Kasumi-1 (cell line): Measurements from ENCODE around the gene KLHL7.
A peak's percentile ranks its signal among the peaks of the same experiment; 100 is the strongest.

Source experiments
- DNase-seq, 2 experiments: peaks; one replicate each; lab custom pipeline; 2025; lab: John Stamatoyannopoulos, UW

The KLHL7 gene, protein sequence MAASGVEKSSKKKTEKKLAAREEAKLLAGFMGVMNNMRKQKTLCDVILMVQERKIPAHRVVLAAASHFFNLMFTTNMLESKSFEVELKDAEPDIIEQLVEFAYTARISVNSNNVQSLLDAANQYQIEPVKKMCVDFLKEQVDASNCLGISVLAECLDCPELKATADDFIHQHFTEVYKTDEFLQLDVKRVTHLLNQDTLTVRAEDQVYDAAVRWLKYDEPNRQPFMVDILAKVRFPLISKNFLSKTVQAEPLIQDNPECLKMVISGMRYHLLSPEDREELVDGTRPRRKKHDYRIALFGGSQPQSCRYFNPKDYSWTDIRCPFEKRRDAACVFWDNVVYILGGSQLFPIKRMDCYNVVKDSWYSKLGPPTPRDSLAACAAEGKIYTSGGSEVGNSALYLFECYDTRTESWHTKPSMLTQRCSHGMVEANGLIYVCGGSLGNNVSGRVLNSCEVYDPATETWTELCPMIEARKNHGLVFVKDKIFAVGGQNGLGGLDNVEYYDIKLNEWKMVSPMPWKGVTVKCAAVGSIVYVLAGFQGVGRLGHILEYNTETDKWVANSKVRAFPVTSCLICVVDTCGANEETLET

DNA sequence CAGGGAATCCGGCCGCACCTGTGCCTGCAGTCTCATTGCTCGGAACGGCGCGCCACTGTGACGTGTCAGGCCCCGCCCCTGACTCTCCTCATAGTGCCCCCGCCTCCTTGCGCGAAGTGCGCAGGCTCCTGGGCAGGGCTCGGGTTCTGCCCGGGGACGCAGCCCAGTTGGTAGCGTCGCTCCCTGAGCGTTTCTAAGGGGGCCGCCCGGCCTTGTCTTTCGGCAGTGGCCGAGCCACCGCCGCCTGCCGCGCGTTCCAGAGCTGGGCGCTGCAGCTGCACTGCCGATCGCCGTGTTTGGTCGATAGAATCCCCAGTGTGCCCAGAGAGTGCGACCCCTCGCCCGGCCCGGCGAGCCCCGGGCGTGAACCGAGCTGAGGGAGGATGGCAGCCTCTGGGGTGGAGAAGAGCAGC, at the start of gene KLHL7:
KLHL7 (plus strand) TSS at position 142 of the 413 bp plus-strand sequence; CDS start at position 384, 242 bp downstream.
- peak; percentile 97 to 98 for DNase-seq

DNA sequence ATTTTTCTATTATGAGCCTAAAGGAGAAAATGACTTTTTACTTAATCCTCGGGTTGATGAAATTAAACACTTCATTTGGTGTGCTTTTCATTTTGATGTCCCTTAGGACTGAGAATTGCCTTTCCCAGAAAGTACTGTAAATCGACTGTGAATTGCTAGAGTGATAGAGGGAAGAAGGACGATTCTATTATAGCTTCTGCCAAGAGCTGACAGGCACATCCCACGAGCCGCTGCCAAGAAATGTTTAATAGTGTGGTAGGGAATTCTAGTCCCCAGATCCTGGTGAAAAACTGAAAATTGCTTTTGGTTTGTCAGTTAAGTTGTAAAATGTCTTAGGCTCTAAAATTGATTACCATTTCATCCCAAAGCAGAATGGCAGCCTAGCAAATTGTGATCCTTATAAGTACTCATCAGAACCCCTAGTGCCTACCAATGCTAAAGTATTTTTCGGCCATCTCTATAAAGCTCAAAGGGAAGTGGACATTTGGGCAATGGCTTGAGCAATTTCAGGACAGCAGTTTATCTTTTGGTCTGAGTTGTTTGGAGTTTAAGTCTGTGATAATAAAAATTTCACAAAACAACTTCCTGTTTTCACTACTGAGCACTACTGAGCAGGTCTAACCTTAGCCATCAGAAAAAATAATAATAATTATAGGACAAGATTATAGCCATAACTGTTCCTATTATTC, 47.0 kb upstream of the KLHL7 start:
- DNase-seq = no peak

DNA sequence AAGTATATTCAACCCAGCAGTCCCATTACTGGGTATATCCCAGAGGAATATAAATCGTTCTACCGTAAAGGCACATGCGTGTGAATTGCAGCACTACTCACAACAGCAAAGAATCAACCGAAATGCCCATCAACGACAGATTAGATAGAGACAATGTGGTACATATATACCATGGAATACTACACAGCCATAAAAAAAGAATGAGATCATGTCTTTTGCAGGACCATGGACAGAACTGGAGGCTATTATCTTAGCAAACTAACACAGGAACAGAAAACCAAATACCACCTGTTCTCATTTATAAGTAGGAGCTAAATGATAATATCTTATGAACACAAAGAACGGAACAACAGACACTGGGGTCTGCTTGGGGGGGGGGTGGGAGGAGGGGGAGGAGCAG, 44.3 kb upstream of the KLHL7 start:
- no peak for DNase-seq

DNA sequence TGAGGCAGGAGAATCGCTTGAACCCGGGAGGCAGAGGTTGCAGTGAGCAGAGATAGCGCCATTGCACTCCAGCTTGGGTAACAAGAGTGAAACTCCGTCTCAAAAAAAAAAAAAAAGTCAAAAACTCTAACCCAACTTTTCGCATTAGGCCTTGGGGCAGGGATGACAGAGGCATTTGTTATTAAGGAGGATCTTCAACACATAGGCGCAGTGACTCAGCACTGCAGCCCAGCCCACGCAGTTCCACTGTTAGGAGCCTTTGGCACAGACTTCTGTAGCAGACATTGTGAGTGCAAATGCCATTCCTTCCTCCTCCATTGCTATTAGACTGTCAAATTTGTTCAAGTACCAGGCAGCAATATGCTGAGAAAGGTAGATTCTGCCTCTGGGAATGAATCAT, 43.1 kb upstream of the KLHL7 start:
- DNase-seq = no peak

DNA sequence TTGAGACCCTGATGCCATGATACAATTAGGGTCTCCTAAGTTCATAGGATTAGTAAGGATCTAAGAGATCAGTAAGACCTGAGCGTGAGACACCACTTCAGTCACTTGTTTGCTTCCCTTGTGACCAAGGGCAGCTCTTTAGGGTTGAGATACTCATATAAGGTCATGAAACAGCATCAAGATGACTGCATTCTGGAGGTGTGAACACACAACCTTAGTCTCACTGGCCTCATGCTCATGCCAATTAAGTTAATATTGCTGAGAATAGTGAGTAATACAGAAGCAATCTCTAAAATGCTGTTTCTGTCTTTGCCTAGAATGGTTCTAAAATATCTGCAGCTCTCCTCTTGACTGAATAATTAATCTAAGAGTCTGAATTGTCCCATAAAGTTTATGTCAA, 39.6 kb upstream of the KLHL7 start:
- DNase-seq = no peak

DNA sequence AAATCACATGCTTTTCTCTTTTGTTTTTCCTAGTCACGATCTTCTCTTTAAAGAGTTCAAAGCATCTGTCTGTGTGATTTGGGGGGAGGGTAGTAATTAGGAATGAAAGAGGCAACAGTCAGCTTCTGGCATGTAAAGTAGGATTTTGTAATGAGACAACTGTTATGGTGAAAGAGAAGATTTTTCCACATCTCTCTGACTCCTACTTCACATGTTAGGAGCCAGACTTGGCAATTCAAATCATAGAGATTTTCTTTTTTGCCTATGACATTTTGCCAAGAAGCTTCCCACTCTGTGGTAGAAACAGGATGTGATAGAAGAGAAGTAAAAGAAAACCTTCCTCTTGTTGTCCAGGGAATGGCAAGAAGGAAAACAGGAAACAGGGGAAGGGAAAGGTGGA, 38.3 kb upstream of the KLHL7 start:
- DNase-seq = no peak

DNA sequence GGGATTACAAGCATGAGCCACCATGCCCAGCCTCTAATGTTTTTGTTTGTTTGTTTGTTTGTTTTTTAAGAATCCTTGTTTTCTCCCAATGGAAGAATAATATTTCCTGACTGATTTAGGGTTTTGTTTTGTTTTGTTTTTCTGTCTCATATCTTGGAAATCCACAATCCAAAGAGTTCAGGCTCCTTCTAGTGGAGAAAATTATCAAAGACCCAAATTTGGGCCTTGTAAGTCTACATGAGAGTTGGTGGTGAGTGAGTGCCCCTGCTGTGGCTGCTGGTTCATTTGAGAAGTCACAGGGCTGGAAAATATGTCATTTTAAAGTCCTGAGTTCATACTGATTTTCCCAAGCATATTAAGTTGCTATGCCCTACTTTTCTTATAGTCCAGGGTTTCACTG, 33.5 kb upstream of the KLHL7 start:
- DNase-seq = peak; percentile 44 to 48

DNA sequence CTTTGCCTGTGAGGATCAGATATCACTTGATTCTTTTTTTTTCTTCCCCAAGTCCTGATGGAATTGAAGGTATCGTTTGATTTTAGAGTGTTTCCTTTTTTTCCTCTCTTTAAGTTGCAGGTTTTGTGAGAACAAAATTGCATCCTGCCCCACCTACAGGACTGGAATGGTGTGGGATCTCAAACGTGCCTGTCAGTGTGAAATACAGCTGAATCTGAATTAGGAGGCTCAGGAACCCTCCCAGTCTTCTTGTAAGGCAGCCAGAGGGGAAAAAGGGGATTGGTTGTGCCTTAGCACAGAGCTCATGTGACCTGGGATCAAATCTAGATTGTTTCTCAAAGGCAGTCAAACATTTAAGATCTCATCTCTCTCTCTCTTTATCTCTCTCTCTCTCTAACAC, 32.7 kb upstream of the KLHL7 start:
- DNase-seq = no peak

DNA sequence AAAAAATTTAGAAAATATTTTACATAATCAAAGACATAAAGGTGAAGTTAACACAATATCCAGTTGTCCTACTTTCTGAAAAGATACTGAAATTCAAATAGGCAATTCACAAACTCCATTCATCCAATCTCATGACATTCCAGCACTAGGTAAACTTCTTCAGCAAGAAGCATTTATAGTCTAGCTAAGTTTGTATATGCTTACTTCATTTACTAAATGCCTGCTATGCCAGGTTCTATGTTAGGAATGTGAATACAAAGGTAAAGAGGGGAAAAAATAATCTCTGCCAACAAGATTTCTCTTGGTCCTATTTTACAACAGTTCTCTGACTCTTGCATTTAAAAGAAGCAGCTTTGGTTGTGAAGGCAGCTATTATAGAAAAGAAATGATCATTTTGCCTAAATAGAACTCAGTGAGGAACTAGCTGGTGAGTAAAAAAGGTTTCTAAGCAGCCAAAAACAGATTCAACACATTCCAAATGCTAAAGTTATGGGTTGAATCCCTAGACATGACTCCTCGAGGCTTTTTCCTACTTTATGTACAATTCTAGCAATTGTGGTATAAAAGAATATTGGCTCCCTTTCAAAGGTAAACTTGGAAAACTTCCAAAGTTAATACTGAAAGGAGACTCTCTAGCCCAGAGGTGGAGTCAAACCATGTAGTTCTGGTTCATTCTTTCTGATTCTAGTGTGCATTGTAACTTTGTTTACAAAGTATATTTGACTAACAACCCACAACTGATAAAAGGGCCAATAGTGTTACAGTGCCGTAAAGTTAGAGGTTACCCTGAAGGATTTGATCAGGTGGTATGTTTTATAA, 30.9 kb upstream of the KLHL7 start:
- no peak for DNase-seq

DNA sequence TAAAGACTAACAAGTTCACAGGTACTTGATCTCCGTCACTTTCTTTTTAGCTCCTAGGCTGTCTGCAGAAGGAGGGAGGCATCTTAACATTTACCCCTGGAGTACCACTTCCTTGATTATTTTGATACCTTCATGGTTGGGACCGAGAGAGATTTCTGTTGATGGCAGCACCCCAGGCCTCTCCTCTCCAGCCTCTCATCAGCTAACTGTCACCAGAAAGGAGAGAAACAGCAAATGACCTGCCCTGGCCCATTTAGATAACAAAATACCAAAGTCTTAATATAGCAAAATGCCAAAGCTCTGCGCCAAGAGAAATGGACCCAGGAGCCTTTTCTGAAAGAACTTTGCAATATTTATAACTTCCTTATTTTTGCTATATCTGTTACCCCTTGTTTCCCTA, 30.0 kb upstream of the KLHL7 start:
- DNase-seq = peak; percentile 20 to 30

DNA sequence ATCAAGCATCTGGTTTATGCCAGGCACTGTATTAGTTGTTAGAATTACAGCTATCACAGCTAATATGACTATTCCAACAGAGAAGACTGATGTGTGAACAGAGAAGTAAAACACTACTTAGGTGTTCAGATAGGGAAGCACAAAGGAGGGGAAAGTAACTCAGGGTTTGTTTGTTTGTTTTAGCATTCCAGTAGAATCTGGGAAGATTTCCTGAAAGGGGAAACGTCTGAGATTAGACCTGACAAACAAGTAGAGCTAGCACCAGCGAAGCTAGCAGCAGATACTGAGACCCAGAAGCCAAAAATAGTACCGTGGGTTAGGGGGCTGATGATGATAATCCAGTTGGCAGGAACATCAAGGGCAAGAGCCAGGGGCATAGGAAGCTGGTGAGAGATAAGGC, 28.8 kb upstream of the KLHL7 start:
- DNase-seq = no peak

DNA sequence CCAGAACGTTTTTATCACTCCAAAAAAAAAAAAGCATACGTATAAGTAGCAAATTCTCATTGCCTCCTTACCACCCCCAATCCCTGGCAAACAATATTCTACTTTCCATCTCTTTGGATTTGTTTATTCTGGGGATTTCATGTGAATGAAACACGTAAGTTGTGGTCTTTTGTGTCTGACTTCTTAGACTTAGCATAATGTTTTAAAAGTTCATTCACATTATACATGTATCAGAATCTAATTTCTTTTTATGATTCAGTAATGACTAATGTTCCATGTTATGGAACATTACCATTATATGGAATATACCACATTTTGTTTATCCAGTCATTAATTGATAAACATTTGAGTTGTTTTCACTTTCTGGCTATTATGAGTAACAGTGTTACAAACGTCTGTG, 12.5 kb upstream of the KLHL7 start:
- DNase-seq = no peak

DNA sequence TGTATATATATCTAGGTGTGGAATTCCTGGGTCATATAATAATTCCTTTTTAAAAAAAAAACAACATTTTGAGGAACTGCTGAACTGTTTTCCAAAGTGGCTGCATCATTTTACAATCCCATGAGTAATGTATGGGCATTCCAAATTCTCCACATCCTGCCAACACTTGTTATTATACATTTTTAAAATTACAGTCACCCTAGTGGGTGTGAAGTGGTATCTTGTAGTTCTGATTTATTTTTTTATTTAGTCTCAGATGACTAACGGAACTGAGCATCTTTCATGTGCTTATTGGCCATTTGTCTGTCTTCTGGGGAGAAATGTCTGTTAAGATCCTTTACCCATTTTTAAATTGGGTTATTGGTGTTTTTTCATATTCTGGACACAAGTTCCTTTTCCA, 12.0 kb upstream of the KLHL7 start:
- DNase-seq = no peak

DNA sequence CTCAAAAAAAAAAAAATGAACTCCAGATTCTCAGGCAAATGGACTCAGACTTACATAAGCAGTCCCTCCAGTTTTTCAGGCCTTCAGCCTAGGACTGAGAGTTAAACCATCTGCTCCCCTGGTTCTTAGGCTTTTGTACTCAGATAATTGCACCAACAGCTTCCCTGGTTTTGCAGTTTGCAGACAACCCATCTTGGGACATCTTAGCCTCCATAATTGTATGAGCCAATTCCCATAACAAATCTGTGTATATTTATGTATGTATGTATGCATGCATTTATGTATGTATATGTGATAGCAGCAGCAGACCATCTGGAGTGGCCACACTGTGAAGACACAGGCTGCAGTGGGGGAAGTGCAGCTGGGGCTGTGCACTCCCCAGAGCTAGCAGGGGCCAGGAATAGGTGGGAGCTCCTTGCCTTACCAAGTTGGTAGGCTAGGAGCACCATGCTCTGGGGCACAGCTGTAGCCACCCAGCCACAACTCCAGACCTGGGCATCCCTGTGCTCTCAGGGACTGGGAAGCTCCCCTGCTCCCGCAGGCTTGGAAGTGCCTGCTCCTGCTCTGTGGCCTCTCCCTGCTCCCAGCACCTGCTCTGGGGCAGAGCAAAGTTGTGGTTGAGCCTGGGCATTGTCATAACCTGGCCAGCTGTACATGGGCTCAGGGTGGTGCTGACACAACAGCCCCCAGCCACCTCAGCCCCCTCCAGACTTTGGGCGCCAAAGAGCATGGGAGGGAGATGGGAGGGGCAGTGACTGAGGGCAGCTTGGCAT, 8.9 kb upstream of the KLHL7 start:
- no peak for DNase-seq

DNA sequence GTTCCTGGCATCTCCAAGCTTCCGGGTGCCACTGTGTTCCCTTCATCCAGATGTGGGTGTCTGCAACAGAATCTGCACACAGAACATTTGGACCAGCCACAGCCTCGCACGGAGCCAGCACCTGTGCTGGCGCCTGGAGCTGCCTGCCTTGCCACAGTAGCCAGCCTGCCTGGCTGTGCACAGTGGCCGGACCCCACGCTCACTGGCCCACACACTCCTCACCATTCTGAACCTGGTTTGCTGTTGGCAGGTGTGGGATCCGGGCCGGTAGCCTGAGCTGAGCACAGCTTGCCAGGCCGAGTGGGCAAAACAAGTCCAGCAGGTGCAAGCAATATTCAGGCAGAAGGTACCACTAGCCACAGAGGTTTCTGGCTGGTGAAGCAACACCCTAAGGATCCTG, 7.6 kb upstream of the KLHL7 start:
- DNase-seq = no peak

DNA sequence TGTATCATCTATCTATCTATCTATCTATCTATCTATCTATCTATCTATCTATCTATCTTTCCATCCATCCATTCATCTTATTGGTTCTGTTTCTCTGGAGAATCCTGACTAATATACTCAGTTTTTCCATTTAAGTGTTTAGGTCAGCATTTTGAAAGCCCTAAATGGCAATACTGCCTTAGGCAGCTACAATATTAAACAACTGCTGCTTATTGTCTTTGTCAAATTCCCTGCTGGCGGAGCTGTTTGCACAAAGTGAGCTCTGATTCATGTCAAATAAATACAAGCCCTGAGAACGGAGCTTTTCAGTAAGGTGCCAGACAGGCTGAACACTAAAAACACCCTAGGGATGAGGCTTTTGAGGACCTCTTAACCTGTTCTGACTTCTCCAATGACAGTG, 7.1 kb upstream of the KLHL7 start:
- DNase-seq = no peak

DNA sequence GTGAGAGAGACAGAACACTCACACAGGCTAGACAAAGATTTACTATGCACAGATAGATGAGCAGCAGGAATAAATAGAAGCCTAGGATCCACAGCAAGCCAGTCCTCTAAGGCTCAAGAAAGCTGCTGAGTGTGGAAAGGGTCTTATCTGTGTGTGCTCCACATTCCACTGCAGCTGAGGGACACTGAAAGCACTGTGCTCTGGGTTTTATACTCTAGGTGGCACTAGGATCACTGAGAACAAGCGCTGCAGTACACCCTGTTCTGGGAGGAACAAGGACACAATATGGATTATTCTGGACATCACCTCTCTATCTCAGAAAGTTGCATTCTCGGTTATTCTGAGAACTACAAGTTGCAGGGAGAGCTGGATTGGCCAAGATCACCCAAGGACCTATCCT, 4.9 kb upstream of the KLHL7 start:
- peak; percentile 41 to 43 for DNase-seq

DNA sequence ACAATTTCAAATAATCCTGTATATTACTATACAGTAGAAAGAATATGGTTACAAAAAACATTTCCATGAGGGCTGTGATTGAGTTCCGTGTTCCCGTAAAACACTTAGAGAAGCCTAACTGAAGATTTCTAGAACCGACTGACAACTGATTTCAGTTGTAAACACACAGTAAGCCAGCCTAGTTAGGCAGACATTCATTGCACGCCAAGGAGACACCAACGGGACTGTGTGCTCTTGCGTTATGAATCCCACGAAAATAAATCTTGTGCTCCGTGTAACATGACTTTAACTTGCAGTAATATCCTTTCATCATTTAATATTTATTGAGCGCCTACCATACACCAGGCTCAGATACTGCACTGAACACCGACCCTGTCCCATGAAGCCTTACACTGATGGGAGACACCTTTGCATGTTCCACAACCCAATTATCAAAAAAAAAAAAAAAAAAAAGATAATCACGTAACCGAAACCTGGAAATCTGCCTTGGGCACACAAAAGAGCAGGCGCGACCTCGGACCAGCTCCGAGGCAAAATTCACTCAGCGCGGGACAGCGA, 420 bp upstream of the KLHL7 start:
- DNase-seq = peak; percentile 46 to 56

DNA sequence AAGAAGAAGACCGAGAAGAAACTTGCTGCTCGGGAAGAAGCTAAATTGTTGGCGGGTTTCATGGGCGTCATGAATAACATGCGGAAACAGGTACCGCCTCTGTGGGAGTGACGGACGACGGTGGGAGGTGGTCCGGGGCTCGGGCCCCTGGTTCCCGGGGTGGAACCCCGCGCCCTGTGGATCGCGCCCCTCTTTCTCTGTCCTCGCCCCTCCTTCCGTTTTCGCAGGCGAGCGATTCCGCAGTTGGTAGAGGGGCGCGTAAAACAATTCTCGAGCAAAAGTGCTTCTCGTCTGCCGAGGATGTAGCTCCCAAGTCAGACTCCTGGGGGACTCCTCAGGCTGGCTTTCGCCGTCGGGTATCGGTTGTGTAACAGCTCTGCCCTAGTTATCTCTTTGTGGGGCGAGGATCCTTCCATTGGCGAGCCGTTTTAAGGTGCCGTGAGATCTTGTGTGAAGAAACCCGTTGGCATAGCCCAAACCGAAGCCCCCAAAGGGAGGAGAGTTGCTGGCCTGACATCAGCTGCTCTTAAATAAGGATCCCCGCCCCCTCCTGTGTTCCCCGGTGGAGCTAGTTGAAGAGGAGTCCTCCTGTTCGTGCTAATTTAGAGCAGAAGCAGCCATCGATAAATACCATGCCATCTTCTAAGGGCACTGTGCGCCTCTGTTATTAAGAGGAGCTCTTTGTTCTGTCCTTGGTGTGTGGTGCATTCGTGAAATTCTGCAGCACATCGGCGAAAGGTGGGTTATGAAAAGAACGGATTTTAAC, 655 bp downstream of the KLHL7 start:
- DNase-seq = peak; percentile 83 to 91
